ENCODE data around the gene TTC28. TPM values are rescaled to one million over a fixed set of nuclear protein-coding genes. Genes with fewer than 3 reads are reported as not detected.
"Not testable (repeated sequence)": the region's sequence is repeated elsewhere in the genome, so short reads cannot be mapped to it uniquely, and the experiment has no call there.

The TTC28 gene
- polyA plus RNA-seq, 4 donors, result 34.8 to 51.9 (median 36.8) TPM

- no peak for DNase-seq (ENCODE audit: low read depth in 4 of 4, low spot score in 3 of 4)
Measured at GRCh38 chr22:28379075-28379779, 300.4 kb downstream of the TTC28 start.

- no peak for DNase-seq (ENCODE audit: low read depth in 4 of 4, low spot score in 3 of 4)
Measured at GRCh38 chr22:28375761-28376534, 303.7 kb downstream of the TTC28 start.

- DNase-seq (ENCODE audit: low read depth in 4 of 4, low spot score in 3 of 4), result no peak
Measured at GRCh38 chr22:28373831-28374230, 305.8 kb downstream of the TTC28 start.

GRCh38 chr22:28369854-28370253 is 309.8 kb downstream of the TTC28 start:
- no peak for DNase-seq (ENCODE audit: low read depth in 4 of 4, low spot score in 3 of 4)

GRCh38 chr22:28366856-28367255 is 312.8 kb downstream of the TTC28 start:
- no peak for DNase-seq (ENCODE audit: low read depth in 4 of 4, low spot score in 3 of 4)

- no peak for DNase-seq (ENCODE audit: low read depth in 4 of 4, low spot score in 3 of 4)
Measured at GRCh38 chr22:28365371-28365770, 314.3 kb downstream of the TTC28 start.

GRCh38 chr22:28364105-28364504 is 315.5 kb downstream of the TTC28 start:
- not testable (repeated sequence) for DNase-seq (ENCODE audit: low read depth in 4 of 4, low spot score in 3 of 4)

- no peak for DNase-seq (ENCODE audit: low read depth in 4 of 4, low spot score in 3 of 4)
Measured at GRCh38 chr22:28360939-28361338, 318.7 kb downstream of the TTC28 start.

- no peak for DNase-seq (ENCODE audit: low read depth in 4 of 4, low spot score in 3 of 4)
Measured at GRCh38 chr22:28358312-28358711, 321.3 kb downstream of the TTC28 start.

GRCh38 chr22:28357193-28357592 is 322.4 kb downstream of the TTC28 start:
- DNase-seq (ENCODE audit: low read depth in 4 of 4, low spot score in 3 of 4), result no peak

GRCh38 chr22:28351476-28351875 is 328.2 kb downstream of the TTC28 start:
- DNase-seq (ENCODE audit: low read depth in 4 of 4, low spot score in 3 of 4), result no peak

GRCh38 chr22:28348613-28349609 is 330.7 kb downstream of the TTC28 start:
- DNase-seq (ENCODE audit: low read depth in 4 of 4, low spot score in 3 of 4), result no peak

- no peak for DNase-seq (ENCODE audit: low read depth in 4 of 4, low spot score in 3 of 4)
Measured at GRCh38 chr22:28346308-28346707, 333.3 kb downstream of the TTC28 start.

- DNase-seq (ENCODE audit: low read depth in 4 of 4, low spot score in 3 of 4), result no peak
Measured at GRCh38 chr22:28344918-28345703, 334.5 kb downstream of the TTC28 start.

- DNase-seq (ENCODE audit: low read depth in 4 of 4, low spot score in 3 of 4), result no peak
Measured at GRCh38 chr22:28341001-28341400, 338.6 kb downstream of the TTC28 start.

- no peak for DNase-seq (ENCODE audit: low read depth in 4 of 4, low spot score in 3 of 4)
Measured at GRCh38 chr22:28333088-28333487, 346.6 kb downstream of the TTC28 start.

- no peak for DNase-seq (ENCODE audit: low read depth in 4 of 4, low spot score in 3 of 4)
Measured at GRCh38 chr22:28332410-28332809, 347.2 kb downstream of the TTC28 start.

GRCh38 chr22:28331695-28332094 is 347.9 kb downstream of the TTC28 start:
- DNase-seq (ENCODE audit: low read depth in 4 of 4, low spot score in 3 of 4), result no peak

- no peak for DNase-seq (ENCODE audit: low read depth in 4 of 4, low spot score in 3 of 4)
Measured at GRCh38 chr22:28329186-28330073, 350.2 kb downstream of the TTC28 start.

Measured in left renal pelvis (tissue), 4 donors.